EH (cell line): ENCODE measurements around the gene SCAMP4.

Source experiments
- DNase-seq: peaks from one replicate; pipeline ENCODE4 v3.0.0-alpha.2; 2015; ENCODE audit warnings: low read depth

The SCAMP4 gene

GRCh38 chr19:1938071-1938470 is 32.9 kb downstream of the SCAMP4 start:
- DNase-seq, result no peak

- DNase-seq, result no peak
Measured at GRCh38 chr19:1941146-1942077, 36.2 kb downstream of the SCAMP4 start, which contains the start of gene CSNK1G2. Gene CSNK1G2 (plus strand): TSS chr19:1941172. CDS start chr19:1969773, 28,601 bp downstream.

- peak; percentile 74 for DNase-seq
Measured at GRCh38 chr19:1942078-1942933, 37.1 kb downstream of the SCAMP4 start.

- peak; percentile 18 for DNase-seq
Measured at GRCh38 chr19:1942934-1943555, 37.8 kb downstream of the SCAMP4 start.

DNA sequence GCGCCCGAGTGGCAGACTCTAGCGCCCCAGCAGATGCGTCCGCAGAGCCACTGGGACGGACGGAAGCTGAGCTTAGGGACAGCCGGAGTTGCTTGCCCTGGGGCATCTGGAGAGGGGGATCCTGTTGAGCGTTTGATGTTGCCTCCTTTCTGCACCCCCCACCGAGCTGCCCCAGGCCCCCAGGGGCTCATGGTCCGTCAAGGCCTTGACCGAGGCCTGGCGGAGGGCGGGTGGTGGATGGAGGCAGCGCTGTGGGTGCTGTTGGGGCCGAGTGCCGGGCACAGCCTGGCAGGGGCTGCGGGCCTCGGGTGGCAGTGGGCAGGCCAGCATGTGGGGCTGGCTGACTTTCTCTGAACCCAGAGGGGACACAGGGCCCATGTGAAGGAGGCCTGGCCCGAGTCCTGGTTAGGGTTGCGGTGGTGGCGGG is 38.5 kb downstream of the SCAMP4 start:
- DNase-seq, result no peak

DNA sequence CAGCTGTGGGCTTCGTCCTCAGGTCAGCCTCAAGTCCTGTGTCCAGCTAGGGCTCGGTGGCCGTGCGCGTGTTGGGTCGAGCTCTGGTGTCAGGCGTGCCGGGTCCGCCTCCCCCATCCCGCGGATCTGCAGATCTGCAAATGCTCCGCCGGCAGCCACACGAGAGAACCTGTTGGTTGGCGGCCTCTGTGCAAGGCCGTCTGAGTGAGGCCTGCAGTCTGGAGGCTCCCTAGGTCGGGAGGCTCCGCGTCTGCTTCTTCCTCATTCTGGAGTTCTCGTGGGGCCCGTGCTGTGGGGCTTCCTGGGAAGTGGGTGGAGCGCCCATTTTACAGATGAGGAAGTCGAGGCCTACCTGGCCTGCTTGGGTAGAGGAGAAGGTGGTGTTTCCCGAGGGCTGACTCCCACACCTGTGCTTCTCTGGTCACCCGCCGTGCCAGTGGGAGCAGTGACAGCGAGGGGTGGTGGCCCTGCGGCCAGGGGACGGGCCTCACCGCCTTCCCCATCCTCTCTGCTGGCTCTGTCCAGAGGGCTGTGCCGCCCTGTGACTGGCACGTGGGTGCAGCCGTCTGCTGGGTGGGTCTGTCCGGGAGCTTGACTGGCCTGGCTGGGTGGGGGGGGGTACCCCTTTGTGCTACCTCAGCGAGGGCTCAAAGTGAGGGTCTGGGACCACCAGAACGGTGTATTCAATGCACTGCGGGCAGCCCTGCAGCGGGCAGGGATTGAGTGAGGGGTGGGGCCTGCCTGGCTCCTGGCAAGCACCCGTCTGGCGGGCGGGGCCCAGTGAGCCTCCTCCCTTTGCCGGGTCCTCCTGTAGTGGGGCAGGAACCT is 39.1 kb downstream of the SCAMP4 start:
- DNase-seq, result no peak

DNA sequence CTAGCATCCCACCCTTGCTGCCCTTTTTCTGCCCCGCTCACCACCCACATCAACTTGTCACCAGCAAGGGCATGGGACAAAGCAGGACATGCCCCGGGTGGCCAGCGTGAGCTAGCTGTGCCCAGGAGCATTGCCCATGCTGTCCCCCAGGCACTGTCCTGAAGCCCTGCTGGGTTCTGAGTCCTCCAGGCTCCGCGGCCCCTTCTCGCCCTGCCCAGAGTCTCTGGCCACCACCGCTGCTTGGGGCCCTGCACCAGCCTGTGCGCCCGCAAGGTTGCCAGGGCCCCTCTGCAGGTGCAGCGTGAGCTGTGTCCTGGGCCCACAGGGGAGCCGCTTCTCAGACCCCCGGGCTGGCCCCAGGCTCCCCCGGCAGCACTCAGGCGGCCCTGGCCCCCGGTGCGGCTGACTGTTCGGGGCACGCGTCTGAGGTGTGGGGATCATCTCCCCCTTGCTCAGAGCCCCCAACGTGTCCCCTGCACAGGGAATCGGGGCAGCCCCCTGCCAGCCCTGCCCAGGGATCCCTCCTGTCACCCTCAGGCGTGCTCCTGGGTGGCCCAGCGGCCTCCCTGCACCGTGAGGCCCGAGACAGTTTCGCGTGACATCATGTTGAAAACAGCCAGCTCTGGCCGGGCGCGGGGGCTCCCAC is 39.8 kb downstream of the SCAMP4 start:
- no peak for DNase-seq

DNA sequence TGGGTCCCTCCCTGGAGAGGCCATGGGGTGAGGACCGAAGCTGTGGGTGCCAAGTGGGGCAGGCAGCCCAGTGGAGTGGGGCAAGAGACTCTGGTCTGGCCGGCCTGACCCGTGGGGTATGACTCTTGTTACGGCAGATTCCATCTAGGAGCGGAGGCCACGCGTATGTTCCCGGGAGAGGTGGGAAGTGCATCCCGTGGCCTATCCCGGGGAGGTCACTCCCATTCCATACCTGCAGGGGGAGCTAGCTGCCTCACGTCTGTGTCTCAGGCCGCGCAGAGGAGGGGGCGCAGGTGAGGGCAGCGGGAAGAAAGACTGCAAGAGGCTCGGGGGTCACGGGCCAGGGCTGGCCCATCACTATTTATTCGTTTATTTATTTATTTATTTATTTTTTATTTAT is 40.7 kb downstream of the SCAMP4 start:
- DNase-seq, result peak; percentile 20

DNA sequence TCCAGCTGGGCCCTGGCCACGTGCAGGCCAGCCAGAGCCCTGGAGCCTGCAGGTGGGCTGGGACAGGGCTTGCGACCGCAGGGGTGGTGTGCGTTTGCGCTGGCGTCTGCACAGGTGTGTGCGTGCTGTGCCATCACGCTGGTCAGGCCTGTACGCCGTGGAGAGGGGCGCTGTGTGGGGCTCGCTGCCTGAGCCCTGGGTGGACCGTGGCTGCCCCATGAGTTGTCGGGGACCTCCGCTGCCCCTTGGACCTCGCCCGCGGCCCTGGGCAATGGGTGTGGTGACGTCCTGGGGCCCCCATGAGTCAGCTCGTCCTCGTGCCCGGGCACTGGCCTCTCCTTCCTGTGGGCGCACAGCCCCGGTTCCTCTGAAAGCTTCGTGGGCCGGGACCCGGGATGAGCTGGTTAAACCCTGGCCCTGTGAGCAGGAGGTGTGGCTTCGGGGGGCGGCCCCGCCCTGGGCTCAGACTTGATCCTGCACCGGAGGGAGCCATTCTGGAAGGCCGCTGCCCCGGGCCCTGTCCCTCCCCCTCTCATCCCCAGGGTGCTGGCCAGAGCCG is 42.5 kb downstream of the SCAMP4 start:
- DNase-seq, result no peak

- DNase-seq, result no peak
Measured at GRCh38 chr19:1949304-1950101, 44.3 kb downstream of the SCAMP4 start.

DNA sequence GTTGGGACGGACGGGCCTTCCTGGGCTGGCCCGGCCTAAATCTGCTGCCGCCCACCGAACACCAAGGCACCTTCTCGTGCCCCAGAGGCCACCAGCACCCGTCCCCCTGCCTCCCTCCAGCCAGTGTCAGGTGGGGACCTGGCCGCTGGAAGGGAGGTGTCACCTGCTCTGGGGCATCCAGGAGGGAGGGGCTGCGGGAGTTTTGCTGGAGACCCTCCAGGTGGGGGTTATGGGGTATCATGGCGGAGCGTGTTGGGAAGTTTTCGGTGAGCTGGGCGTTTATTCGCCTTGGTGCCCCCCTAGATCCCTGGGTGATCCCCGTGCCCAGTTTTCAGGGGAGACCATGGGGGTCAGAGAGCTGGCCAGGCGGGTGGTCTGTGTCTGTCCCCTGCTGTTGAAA is 45.4 kb downstream of the SCAMP4 start:
- DNase-seq, result no peak

DNA sequence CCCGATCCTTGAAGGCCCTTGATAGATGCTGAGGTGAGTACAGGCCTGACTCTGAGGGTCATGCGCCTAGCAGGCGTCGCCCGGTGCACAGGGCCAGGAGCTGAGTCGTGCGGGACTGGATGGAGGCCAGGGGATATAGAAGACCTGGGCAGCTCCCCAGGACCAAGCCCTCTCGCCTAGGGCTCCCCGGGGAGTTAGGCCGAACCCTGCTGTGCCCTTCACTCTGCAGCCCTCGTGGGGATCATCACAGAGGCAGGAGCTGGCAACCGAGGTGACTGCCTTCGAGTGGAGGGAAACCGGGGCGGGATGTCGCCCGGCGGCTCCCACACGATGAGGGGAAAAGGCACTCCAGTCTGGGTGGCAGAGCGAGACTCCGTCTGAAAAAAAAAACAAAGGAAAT is 47.4 kb downstream of the SCAMP4 start:
- DNase-seq, result no peak

GRCh38 chr19:1953037-1953436 is 47.8 kb downstream of the SCAMP4 start:
- DNase-seq, result no peak

GRCh38 chr19:1953441-1954094 is 48.4 kb downstream of the SCAMP4 start:
- no peak for DNase-seq

DNA sequence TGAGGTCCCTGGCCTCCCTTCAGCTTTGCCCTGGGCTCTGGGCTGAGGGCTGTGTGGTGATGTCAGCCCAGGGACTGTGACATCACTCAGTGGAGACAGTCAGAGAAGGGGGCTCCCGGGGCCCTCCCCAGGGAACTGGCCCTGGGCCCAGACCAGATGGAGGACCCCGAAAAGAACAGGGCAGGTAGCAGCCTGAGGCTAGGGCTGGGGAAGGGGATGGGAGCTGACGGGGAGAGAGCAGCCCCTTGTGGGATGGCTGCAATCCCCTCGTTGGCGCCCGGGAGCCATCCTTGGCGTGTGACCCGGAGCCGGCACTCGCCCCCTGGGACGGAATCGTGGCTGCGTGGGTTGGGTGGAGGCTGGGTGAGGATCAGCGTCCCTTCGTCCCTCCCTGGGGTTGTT is 49.3 kb downstream of the SCAMP4 start:
- no peak for DNase-seq

- DNase-seq, result no peak
Measured at GRCh38 chr19:1955171-1956121, 50.2 kb downstream of the SCAMP4 start.

DNA sequence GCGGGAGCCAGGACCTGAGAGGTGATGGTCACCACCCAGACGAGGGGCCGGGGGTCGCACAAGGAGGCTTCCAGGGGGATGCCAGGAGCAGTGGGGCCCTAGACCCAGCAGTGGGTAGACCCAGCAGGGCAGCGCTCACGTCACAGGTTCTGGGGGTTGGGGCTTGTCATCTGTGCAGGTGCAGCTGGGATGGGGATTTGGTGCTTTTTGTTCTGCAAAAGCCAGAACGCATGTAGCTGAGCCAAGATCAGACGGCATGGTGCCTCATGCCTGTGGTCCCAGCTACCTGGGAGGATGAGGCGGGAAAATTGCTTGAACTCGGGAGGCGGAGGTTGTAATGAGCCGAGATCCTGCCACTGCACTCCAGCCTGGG is 50.9 kb downstream of the SCAMP4 start:
- no peak for DNase-seq

DNA sequence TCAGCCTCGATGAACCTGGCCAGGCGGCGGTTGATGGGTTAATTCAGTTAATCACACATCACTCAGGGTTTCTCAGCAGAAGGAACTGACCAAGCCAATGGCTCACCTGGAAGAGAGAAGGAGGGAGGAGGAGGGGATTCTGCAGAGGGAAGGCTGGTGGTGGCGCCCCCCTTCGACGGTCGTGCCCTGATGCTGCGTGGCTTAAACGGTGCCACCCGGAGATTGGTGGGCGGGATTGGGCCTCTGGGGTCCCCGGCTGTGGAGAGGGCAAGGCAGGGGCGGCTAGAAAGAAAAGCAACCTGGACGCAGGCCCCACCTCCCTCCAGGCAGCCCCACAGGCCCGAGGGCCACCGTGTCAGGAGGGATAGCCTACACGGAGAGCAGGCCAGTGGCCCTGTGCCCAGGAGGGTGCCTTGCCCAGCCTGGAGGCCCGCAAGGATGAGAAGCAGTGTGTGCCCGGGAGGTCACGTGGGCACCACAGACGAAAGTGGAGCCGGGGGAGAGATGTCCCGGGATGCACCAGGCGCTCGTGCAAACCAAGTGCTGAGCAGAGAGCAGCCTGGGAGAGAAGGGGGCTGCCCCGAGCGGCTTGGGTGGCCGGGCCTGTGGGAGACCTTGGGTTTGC is 51.8 kb downstream of the SCAMP4 start:
- no peak for DNase-seq
